Activated CD8-positive, alpha-beta memory T cell treated with anti-CD3 and anti-CD28 coated beads, Interleukin-2, amount 50 U/mL, for 48 hours (primary cell): ENCODE measurements around the gene MYO16.
A peak's percentile ranks its signal among the peaks of the same experiment; 100 is the strongest.
"Not testable (repeated sequence)": the region's sequence is repeated elsewhere in the genome, so short reads cannot be mapped to it uniquely, and the experiment has no call there.

Source experiments
- DNase-seq: peaks from one replicate; pipeline ENCODE4 v3.0.0-alpha.2; 2020

MYO16 gene

DNA sequence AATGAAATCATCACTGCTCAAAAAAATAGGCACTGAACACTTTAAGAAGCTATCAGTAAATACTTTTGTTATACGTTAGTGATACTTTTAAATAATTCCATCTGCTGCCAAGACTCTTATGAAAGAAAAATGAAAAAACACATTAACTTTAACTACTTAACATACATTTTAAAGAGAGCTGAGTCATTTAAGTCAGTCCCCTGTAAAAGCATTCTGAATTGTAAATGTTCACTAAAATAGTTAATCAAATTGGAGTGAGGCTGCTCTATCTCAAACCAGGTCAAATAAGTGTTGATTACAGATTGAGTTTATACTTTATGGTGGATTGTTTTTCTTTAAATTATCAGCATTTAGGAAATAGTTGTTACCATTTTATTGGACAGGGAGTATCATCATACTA, 274.2 kb downstream of the MYO16 start:
- no peak for DNase-seq

- no peak for DNase-seq
Observed at GRCh38 chr13:108911807-108912206, 282.4 kb downstream of the MYO16 start.

GRCh38 chr13:108913731-108914130, 284.3 kb downstream of the MYO16 start:
- DNase-seq = not testable (repeated sequence)

DNA sequence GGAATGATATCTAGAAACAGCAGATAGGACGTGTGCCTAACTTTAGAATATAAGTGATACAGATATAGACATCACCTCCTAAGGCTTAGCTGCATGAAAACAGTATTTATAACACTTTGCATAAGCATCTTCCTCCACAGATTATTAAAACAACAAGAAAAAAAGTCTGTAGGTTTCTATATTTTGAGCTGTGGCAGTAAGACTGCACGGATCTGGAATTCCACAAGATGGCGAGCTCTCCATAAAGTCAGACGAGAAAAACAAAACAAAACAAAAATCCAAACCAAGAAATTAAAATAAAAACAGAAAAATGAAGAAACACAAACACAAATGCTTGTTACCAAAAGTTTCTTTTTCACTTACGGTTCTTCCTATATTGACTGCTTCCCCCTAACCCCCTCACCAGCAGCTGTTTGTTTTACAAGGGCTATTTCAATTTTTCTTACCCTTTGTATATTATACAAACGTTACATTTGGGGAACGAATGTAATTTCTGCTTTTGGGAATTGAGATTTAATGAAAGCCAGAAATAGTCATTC, 285.8 kb downstream of the MYO16 start:
- no peak for DNase-seq

DNA sequence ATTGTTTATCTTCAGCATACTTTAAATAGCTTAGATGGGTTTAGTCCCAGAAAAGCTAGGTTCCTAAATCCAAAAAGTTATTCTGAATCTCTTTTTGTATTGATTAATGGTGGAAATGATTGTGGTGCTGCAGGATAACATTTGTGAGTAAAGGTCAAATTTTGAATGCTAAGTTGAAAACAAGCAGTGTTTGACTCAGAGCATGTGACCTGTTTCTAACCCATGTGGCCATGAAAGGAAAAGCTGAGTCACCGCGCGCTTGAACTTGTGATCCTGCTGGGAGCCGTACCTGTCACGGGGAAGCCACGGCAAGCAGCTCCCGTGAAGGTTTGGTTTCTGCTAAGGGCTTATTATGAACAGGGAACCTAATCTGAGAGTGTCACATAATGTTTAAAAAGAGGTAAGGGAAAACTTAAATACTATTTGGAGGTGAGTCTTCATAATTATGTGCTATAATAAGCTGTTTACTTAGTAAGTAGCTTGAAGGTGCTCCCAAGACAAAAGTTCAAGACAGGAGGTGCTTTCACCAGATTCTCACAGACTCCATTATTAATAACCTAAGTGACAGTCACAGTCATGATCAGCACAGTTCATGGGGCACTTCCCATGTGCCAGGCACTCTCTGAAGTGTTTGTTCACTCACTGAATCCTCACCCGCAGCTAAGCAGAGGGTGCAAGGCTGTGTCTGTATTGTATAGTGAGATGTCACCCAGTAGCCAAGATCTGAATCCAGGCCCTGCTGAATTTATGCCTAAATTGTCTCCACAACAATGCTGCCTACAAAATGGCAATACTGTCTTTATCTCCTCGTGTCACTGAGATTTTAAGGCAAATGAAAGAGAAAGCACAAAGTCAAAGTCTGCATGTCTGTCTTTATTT, 286.5 kb downstream of the MYO16 start:
- peak; percentile 86 for DNase-seq

DNA sequence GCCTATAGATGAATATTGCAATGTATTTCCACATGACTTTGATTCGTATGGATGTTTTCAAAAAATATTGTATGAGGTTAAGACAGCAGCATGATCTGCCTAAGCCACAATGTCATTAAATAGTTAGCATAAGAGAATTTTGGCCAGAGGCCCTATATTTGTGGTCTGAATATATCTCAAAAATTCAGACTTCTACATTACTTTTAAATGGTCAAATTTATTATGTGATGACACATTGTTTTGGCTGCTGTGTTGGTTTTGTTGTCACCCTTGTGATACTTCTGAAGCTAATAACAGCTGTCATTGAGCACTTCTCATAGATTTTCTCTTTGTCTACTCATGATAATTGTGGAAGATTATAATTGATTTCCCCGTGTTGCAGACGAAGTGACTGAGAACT, 288.2 kb downstream of the MYO16 start:
- no peak for DNase-seq

DNA sequence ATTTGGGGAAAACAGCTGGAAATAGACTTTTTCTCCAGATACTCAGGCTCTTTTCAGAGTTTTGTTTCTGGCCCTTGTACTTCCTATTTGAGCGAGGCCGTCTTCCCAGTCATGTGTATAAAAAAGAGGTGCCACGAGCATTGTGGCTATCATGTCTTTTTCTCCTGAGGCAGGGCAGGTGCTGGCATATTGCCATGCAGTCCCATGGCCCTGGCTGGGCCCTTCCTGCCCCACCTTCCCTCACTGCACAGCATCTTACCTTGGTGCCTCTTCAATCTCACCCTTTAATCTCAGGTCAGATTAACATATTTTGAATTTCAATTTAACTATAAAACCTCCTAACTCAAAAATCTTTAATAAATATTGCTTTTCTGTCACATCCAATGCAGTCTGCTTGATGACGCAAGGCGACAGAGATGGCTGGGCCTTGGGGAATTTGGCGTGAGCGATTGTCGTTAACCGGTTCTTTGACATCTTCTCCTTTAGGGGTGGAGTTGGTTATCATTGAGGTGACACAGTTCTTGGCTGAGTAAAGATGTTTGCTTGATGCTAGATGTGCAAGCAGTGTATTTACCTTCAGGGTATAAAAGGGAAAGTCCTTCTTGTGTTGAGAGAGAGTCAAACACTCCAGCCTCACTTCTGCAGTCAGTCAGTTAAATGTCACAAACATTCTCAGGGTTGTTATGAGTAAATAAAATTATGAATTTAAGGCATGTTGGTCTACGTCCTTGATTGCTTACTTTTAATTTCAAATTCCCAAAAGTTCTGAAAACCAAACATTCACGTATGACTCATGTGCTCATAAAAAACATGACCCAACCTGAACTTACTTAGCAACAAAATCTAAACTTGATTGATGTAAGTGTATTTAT, 289.9 kb downstream of the MYO16 start:
- DNase-seq = no peak

GRCh38 chr13:108920137-108920536, 290.7 kb downstream of the MYO16 start:
- DNase-seq = no peak

- no peak for DNase-seq
Observed at GRCh38 chr13:108921238-108921637, 291.8 kb downstream of the MYO16 start.

GRCh38 chr13:108922108-108922507, 292.7 kb downstream of the MYO16 start:
- DNase-seq = no peak

GRCh38 chr13:108923386-108924047, 294.1 kb downstream of the MYO16 start:
- DNase-seq = no peak

GRCh38 chr13:108924134-108924533, 294.7 kb downstream of the MYO16 start:
- DNase-seq = no peak

- DNase-seq = no peak
Observed at GRCh38 chr13:108924541-108924940, 295.1 kb downstream of the MYO16 start.

DNA sequence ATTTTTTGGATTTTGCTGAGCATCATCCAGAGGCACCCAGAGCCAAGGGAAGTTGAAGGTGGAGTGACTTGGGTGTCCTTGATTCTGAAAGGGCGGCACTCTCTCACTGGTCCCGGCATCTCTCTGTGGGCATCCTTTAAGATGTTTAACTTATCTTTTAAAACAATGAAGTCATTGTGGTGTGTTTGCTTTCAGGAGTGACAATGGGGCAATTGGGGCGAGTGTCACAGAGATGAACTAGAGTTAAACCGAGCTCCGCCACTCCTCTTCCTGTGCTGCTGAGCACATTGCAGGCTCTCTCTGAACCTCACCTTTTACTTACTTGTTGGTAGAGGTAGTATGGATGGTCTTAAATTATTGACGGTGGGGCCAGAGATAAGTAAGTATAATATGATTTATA, 295.7 kb downstream of the MYO16 start:
- no peak for DNase-seq

DNA sequence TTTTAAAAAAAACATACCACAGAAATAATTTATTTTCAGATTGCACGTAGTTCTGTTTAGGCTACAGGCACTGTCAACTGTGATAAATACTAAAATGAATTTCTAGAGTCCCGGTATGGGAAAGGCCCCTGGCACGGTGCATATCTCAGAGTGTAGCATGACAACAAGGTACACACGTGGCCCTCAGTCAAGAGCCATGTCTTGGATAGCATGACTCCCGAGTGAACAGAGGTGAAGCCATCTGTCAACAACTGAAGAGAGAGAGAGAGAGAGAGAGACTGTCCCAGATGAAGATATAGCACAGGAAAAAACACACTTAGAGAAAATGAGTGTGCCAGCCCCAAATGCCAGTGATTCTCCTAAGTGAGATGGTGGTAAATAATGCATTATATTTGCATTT, 297.5 kb downstream of the MYO16 start:
- no peak for DNase-seq

GRCh38 chr13:108927615-108928014, 298.2 kb downstream of the MYO16 start:
- no peak for DNase-seq

DNA sequence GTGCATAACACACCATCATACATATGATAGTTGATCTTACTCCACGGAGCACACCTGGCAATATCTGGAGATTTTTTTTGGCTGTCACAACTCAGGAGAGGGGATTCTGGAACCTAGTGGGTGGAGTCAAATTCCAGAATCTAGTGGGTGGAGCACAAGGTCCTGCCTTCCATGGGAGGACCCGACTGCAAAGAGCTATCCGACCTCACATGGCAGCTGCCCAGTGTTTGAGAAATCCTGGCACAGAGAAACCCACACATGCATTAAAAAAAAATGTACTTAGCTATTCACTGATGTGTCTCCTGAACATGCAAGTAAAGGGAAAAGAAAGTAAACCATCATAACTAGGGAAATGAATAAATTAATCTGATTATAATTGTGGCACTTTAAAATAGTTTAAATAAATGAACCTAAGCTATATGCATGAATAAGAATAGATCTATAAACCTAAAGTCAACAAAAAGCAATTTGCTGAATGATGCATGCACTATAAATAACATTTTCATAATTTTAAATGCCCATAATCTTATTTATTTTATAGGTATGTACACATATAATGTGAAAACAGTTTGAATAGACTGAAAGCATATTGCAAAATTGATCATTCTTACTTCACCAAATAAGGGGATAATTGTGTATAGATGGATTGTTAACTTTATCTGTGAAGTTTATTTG, 300.3 kb downstream of the MYO16 start:
- no peak for DNase-seq

DNA sequence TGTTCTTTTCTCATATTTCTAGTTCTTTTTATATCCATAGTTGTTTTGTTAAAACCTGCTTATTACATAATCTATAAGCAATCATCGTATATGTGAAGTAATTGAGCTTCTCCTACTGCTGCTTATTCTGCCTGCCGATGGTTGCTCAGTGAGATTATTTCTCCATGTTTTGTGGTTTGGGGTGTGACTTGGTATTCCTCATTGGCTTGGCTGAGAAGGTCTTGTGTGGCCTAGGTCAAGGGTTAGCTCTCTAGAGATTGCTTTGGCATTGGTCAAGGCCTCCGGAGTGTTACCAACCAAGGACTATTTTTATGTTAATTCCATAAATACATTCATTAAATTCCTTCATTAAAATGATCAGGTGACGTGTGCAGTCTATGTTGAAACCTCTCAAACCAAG, 302.8 kb downstream of the MYO16 start:
- no peak for DNase-seq

GRCh38 chr13:108933061-108933460, 303.6 kb downstream of the MYO16 start:
- DNase-seq = no peak

- DNase-seq = no peak
Observed at GRCh38 chr13:108938155-108938554, 308.7 kb downstream of the MYO16 start.

DNA sequence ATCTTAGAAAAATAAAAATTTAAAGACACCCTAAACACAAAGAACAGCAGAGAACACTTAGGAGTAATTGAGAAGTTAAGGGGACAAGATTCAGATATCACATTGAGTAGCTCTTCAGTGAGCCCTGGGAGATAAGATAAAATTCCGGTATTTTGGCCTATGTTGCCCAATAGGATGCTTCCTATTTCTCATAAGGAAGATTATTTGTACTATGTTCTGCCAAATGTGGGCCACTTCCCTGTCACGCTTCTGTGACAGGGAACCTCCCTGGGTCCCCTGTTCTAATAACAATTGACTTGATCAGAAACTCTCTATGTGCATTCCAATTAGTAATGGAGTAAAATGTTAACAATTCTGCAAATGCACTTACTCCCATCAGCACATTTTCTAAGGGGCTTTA, 310.7 kb downstream of the MYO16 start:
- no peak for DNase-seq

DNA sequence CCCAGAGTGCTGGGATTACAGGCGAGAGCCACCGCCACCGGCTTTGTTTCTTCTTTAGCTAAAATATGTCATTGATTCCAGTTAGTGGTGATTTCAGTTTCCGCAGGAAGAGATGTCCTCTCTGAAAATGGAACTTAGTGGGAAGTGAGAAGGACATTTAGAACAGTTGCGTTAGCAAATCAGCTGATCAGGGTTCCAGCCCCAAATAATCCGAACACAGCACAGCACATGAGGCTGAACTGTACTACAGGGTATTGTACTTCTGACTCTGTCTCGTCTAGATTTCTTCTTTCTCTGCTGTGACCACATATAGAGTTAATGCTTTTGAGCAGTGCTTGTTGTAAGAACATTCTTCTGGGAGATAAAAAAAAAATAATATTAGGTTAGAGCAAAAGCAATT, 314.4 kb downstream of the MYO16 start:
- no peak for DNase-seq

- no peak for DNase-seq
Observed at GRCh38 chr13:108944760-108945159, 315.3 kb downstream of the MYO16 start.
